Right atrium auricular region (tissue), 2 donors: ENCODE results near the gene CDKN2AIP. TPM values are rescaled to one million over a fixed set of nuclear protein-coding genes. Genes with fewer than 3 reads are reported as not detected.
"Not testable (repeated sequence)": the region's sequence is repeated elsewhere in the genome, so short reads cannot be mapped to it uniquely, and the experiment has no call there.

Experiments used
- DNase-seq: peaks from one replicate; pipeline ENCODE4 v3.0.0-alpha.2; 2019; ENCODE audit warnings: low spot score
- H3K27ac ChIP-seq, 2 donors: fragments of 200-600 bp; sonication (generic); 1 replicate in 1 of 2; 2 replicates in 1 of 2; pipeline ENCODE4 v1.5.1; 2016 to 2019
- H3K27me3 ChIP-seq, 2 donors: fragments of 200-600 bp; sonication (generic); one replicate each; pipeline versions ENCODE4 v1.5.1 to v1.6.0; 2017 to 2019
- H3K36me3 ChIP-seq: fragments of 200-600 bp; sonication (generic); one replicate; pipeline ENCODE4 v1.5.1; 2016
- H3K4me1 ChIP-seq, 2 donors: fragments of 200-600 bp; sonication (generic); one replicate each; pipeline versions ENCODE4 v1.5.1 to v1.6.0; 2017 to 2019
- H3K4me3 ChIP-seq, 2 donors: fragments of 200-600 bp; sonication (generic); 1 replicate in 1 of 2; 2 replicates in 1 of 2; pipeline ENCODE4 v1.5.1; 2017 to 2019; ENCODE audit warnings: mild to moderate bottlenecking in 1 of 2, moderate library complexity in 1 of 2
- H3K9me3 ChIP-seq, 2 donors: fragments of 200-600 bp; sonication (generic); one replicate each; pipeline ENCODE4 v1.5.1; 2019
- total RNA-seq, 2 donors: library from RNA; depleted of rRNA; stranded (reverse); fragments of >200 nt; gene quantifications; one replicate each; pipeline ENCODE4 v1.1.0, GENCODE V29; 2016
- TF ChIP-seq, protein P1 (sequence below), 2 donors: fragments of 200-600 bp; sonication (generic); IDR thresholded peaks; one replicate each; pipeline ENCODE4 v1.5.1; 2019; ENCODE audit warnings: antibody characterized with exemption in 2 of 2

Gene CDKN2AIP
- total RNA-seq, 2 donors from 2014 or later = 9.7 to 11.1 TPM

DNA sequence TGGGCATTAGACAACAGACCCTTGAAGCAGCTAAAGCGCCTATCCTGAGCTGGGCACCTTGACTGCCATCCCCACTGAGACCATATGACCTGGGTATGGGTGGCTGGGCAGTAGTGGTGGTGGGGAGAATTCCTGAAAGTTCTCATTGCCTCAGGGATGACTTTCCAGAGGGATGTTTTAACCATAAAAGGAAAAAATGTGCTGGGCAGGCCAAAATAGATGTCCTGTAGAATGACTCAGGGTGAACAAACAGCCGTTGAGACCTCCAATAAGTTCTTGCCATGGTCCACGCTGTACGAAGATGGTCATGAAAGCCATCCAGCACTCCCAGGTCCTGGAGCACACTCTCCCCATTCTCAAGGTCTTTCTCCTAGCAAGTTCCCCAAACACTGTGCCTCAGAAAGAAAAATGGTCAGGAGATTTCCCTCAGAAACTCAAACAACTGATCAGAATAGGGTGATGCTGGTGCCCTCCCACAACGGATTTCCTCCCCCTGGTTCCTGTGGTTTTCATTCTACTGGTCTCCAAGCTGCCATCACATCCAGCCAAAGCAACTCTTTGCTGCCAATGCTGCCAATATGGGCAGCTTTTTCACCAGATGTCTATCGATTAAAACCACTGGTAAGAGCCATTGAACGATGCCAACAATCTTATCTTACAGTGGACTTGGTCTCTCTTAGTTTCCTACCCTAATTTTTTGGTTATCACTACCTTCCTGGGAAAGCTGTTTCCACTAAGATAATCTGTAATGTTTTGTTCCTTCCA, 11.2 kb downstream of the CDKN2AIP start:
- DNase-seq = no peak

DNA sequence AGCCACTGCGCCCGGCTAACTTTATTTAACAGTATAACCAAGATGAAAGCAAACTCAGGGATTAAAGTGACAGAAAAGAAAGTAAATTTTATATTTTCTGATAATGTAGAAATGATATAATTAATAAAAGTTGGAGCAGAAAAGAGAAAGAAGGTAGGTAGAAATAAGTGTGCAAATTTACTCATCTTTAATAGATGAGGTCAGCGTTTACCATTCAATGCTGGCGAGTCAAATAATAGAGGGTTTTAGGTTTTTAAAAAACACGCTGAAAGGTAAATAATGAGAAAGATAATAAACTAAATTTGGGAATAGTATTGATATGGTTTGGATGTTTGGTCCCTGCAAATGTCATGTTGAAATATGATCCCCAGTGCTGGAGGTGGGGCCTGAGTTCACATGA, 13.6 kb downstream of the CDKN2AIP start:
- H3K4me3 ChIP-seq = no peak overlapping the region
- no peaks in the 10 kb centered on the region for H3K9me3 ChIP-seq
- TF ChIP-seq, protein P1, sequence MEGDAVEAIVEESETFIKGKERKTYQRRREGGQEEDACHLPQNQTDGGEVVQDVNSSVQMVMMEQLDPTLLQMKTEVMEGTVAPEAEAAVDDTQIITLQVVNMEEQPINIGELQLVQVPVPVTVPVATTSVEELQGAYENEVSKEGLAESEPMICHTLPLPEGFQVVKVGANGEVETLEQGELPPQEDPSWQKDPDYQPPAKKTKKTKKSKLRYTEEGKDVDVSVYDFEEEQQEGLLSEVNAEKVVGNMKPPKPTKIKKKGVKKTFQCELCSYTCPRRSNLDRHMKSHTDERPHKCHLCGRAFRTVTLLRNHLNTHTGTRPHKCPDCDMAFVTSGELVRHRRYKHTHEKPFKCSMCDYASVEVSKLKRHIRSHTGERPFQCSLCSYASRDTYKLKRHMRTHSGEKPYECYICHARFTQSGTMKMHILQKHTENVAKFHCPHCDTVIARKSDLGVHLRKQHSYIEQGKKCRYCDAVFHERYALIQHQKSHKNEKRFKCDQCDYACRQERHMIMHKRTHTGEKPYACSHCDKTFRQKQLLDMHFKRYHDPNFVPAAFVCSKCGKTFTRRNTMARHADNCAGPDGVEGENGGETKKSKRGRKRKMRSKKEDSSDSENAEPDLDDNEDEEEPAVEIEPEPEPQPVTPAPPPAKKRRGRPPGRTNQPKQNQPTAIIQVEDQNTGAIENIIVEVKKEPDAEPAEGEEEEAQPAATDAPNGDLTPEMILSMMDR (IDR thresholded peaks at IDR 0.05) = no peak
- no peak for DNase-seq
- no peaks in the 10 kb centered on the region for H3K4me1 ChIP-seq
- H3K27ac ChIP-seq = no peak overlapping the region
- no peaks in the 10 kb centered on the region for H3K36me3 ChIP-seq
- no peaks in the 10 kb centered on the region for H3K27me3 ChIP-seq

More for the DNA sequence above, 11.2 kb downstream of the CDKN2AIP start:
- TF ChIP-seq, protein P1 (IDR thresholded peaks at IDR 0.05) = no peak
- no peak overlapping the region for H3K27ac ChIP-seq
- peaks cover 10% of the 10 kb centered on the region for H3K36me3 ChIP-seq
- H3K4me1 ChIP-seq = no peaks in the 10 kb centered on the region
- no peak overlapping the region for H3K4me3 ChIP-seq
- H3K9me3 ChIP-seq = no peaks in the 10 kb centered on the region
- H3K27me3 ChIP-seq = no peaks in the 10 kb centered on the region

DNA sequence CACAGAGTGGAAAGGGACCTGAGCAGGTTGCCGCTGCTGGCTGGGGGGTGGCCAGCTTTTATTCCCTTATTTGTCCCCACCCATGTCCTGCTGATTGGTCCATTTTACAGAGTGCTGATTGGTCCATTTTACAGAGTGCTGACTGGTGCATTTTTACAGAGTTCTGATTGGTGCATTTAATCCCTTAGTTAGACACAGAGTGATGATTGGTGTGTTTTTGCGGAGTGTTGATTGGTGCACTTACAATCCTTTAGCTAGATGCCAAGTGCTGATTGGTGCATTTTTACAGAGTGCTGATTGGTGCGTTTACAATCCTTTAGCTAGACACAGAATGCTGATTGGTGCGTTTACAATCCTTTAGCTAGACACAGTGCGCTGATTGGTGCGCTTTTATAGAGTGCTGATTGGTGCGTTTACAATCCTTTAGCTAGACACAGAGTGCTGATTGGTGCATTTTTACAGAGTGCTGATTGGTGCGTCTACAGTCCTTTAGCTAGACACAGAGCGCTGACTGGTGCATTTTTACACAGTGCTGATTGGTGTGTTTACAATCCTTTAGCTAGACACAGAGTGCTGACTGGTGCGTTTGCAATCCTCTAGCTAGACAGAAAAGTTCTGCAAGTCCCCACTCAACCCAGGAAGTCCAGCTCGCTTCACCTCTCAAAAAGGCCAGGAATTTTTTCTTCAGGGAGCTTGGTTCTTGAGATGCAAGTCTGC, 19.6 kb downstream of the CDKN2AIP start:
- H3K4me1 ChIP-seq, H3K36me3 ChIP-seq, DNase-seq, H3K9me3 ChIP-seq, H3K4me3 ChIP-seq, H3K27me3 ChIP-seq, H3K27ac ChIP-seq: not testable (repeated sequence)

DNA sequence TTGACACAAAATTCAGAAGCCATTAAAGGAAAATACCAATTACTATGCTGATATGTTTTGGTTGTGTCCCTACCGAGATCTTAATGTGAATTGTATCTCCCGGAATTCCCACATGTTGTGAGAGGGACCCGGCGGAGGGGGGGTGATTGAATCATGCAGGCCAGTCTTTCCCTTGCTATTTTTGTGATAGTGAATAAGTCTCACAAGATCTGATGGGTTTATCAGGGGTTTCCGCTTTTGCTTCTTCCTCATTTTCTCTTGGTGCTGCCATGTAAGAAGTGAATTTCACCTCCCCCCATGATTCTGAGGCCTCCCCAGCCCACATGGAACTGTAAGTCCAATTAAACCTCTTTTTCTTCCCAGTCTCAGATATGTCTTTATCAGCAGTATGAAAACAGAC, 21.4 kb downstream of the CDKN2AIP start:
- not testable (repeated sequence) for H3K36me3 ChIP-seq, H3K4me1 ChIP-seq, H3K27ac ChIP-seq, H3K4me3 ChIP-seq, H3K27me3 ChIP-seq, DNase-seq, H3K9me3 ChIP-seq

DNA sequence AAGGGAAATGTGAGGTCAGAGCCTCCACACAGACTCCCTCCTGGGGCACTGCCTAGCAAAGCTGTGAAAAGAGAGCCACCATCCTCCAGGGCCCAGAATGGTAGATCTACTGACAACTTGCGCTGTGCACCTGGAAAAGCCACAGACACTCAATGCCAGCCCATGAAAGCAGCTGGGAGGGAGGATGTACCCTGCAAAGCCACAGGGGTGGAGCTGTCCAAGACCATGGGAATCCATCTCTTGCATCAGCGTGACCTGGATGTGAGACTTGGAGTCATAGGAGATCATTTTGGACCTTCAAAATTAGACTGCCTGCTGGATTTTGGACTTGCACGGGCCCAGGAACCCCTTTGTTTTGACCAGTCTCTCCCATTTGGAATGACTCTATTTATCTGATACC, 22.8 kb downstream of the CDKN2AIP start:
- Histone ChIP-seq H3K27ac (no peak overlapping the region), H3K4me1 (no peaks in the 10 kb centered on the region), H3K9me3 (no peaks in the 10 kb centered on the region), H3K27me3 (no peaks in the 10 kb centered on the region), H3K36me3 (no peaks in the 10 kb centered on the region), H3K4me3 (no peak overlapping the region)
- DNase-seq = no peak
- TF ChIP-seq, protein P1 (IDR thresholded peaks at IDR 0.05) = no peak

DNA sequence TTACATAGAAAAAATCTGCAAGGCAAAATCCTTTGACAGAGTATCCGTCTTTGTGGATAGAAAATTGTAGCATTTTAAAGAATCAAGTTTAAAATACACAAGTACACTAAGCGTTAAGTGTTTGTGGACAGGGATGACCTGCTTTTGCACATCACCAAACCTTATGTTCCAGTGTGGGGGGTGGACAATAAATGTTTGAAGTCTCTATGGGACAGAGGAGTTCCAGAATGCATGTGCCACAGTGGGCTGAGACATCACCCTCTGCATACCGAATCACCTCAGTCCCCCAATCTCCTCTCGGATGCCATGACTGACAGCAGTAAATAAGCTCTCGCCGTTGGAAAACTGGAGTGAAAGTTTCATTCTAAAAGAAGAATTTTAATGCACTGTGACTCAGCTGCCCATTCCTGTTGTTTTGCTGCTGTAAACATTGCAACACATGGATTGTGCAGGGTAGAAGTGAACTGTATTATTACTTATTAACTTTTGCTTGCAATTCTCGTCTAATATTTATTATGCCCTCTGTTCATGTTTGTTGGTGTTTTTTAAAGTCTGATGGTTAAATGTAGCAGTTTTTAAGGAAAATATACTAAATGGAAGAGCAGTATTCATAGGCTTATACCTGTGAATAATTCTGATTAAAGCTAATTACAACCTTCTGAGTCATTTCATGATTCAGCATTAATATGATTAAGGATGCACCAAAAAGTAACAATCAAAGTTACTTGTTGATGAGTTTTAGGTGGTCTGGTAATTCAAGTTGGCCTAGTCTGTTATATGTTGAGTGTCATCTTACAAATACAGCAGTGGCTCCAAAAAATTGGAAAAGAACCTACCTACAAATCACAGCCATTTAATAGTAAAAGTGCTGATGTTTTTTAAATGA, 24.0 kb downstream of the CDKN2AIP start:
- Histone ChIP-seq H3K4me3 (no peak overlapping the region), H3K9me3 (no peaks in the 10 kb centered on the region), H3K36me3 (no peaks in the 10 kb centered on the region), H3K27ac (no peak overlapping the region), H3K4me1 (no peaks in the 10 kb centered on the region), H3K27me3 (no peaks in the 10 kb centered on the region)
- TF ChIP-seq, protein P1 (IDR thresholded peaks at IDR 0.05) = no peak
- no peak for DNase-seq
